Trophoblast cell (in vitro differentiated cells and primary cell): ENCODE data around the gene PRG2.

ENCODE experiments used
- DNase-seq, 2 donors: peaks; one replicate each; pipeline ENCODE4 v3.0.0-alpha.2; 2016
- H2AFZ ChIP-seq: 2 replicates; pipeline ENCODE4 v1.6.1; 2013; ENCODE audit warnings: low read length, moderate library complexity, mild to moderate bottlenecking; ENCODE audit not compliant: insufficient read depth, poor library complexity
- H2AK5ac ChIP-seq: 2 replicates; pipeline ENCODE4 v1.6.1; 2013; ENCODE audit warnings: mild to moderate bottlenecking, low read length
- H2BK120ac ChIP-seq: 2 replicates; pipeline ENCODE4 v1.6.1; 2013; ENCODE audit warnings: low read length, mild to moderate bottlenecking, moderate library complexity; ENCODE audit not compliant: insufficient read depth, poor library complexity
- H2BK12ac ChIP-seq: 2 replicates; pipeline ENCODE4 v1.6.1; 2013; ENCODE audit warnings: mild to moderate bottlenecking, low read length, moderate library complexity
- H2BK5ac ChIP-seq: 2 replicates; pipeline ENCODE4 v1.6.1; 2013; ENCODE audit warnings: low read length, low read depth, moderate library complexity, mild to moderate bottlenecking; ENCODE audit not compliant: poor library complexity
- H3K14ac ChIP-seq: 2 replicates; pipeline ENCODE4 v1.6.1; 2013; ENCODE audit warnings: mild to moderate bottlenecking, low read length
- H3K18ac ChIP-seq: 2 replicates; pipeline ENCODE4 v1.6.1; 2013; ENCODE audit warnings: mild to moderate bottlenecking, low read length
- H3K23ac ChIP-seq: 2 replicates; pipeline ENCODE4 v1.6.1; 2013; ENCODE audit warnings: low read length
- H3K27ac ChIP-seq: 2 replicates; pipeline ENCODE4 v1.5.1; 2013; ENCODE audit warnings: low read depth, mild to moderate bottlenecking, inconsistent platforms, low read length, moderate library complexity
- H3K27me3 ChIP-seq: 2 replicates; pipeline ENCODE4 v1.6.1; 2013; ENCODE audit warnings: inconsistent platforms, mild to moderate bottlenecking, low read length, moderate library complexity; ENCODE audit not compliant: insufficient read depth
- H3K36me3 ChIP-seq, 2 experiments: 1 replicate in 1 of 2; 2 replicates in 1 of 2; pipeline ENCODE4 v1.6.1; 2013; ENCODE audit warnings: low read length in 2 of 2, mild to moderate bottlenecking in 2 of 2, moderate library complexity in 1 of 2; ENCODE audit not compliant: insufficient read depth in 2 of 2, control insufficient read depth in 1 of 2
- H3K4ac ChIP-seq: 2 replicates; pipeline ENCODE4 v1.6.1; 2013; ENCODE audit warnings: low read depth, mild to moderate bottlenecking, low read length, moderate library complexity
- H3K4me1 ChIP-seq, 2 experiments: 1 replicate in 1 of 2; 2 replicates in 1 of 2; pipeline ENCODE4 v1.6.1; 2013; ENCODE audit warnings: low read length in 2 of 2, mild to moderate bottlenecking in 2 of 2, moderate library complexity in 1 of 2; ENCODE audit not compliant: insufficient read depth in 2 of 2, control insufficient read depth in 1 of 2
- H3K4me2 ChIP-seq: 2 replicates; pipeline ENCODE4 v1.6.1; 2013; ENCODE audit warnings: inconsistent platforms, mild to moderate bottlenecking, low read length, moderate library complexity
- H3K4me3 ChIP-seq: 2 replicates; pipeline ENCODE4 v1.5.1; 2013; ENCODE audit warnings: mild to moderate bottlenecking, low read depth, low read length, inconsistent platforms
- H3K79me1 ChIP-seq: one replicate; pipeline ENCODE4 v1.6.1; 2013; ENCODE audit warnings: low read length
- H3K79me2 ChIP-seq: 2 replicates; pipeline ENCODE4 v1.6.1; 2013; ENCODE audit warnings: low read length, mild to moderate bottlenecking; ENCODE audit not compliant: control insufficient read depth, insufficient read depth, poor library complexity
- H3K9ac ChIP-seq: 2 replicates; pipeline ENCODE4 v1.6.1; 2013; ENCODE audit warnings: mild to moderate bottlenecking, low read length
- H3K9me3 ChIP-seq: 2 replicates; pipeline ENCODE4 v1.6.1; 2013; ENCODE audit warnings: low read depth, mild to moderate bottlenecking, control low read depth, inconsistent platforms, low read length; ENCODE audit not compliant: insufficient read depth
- H4K12ac ChIP-seq: 2 replicates; pipeline ENCODE4 v1.6.1; 2013; ENCODE audit warnings: low read depth, mild to moderate bottlenecking, low read length, moderate library complexity
- H4K8ac ChIP-seq: 2 replicates; pipeline ENCODE4 v1.6.1; 2013; ENCODE audit warnings: low read depth, mild to moderate bottlenecking, low read length, moderate library complexity
- H4K91ac ChIP-seq: one replicate; pipeline ENCODE4 v1.6.1; 2013; ENCODE audit warnings: low read depth, mild to moderate bottlenecking, low read length, moderate library complexity
- WGBS: extraction: QIAGEN DNeasy Blood & Tissue Kit; methylation state at CpG from one replicate; pipeline ENCODE4 v1.1.7; 2013; ENCODE audit warnings: missing lambda C conversion rate; ENCODE audit not compliant: insufficient read length, insufficient coverage; ENCODE audit errors: extremely low coverage; 5-methylcytosine and 5-hydroxymethylcytosine counted together

PRG2 gene

DNA sequence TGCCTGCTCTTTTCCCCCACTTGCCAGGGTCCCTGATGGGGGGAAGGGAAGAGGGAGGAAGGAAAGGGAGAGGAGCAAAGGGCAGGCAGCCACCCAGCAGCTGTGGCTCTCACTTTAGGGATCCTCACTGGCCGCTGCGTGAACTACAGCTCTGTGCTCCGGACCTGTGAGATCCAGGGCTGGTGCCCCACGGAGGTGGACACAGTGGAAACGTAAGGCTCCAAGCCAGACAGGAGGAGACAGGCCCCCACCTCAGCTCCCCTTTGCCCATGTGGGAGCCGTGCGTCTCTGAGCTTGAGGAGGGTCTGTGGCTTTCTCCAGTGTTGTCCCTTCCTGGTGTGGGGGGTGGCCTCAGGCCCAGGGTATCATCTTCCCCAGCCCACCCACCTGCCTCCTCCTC is 42.4 kb downstream of the PRG2 start:
- Histone ChIP-seq H4K12ac (no peak overlapping the region), H3K27me3 (no peaks in the 10 kb centered on the region), H2BK5ac (no peak overlapping the region), H3K9me3 (no peaks in the 10 kb centered on the region), H3K4me1 (peaks cover 0 to 3% of the 10 kb centered on the region in 2 experiments), H3K36me3 (no peaks in the 10 kb centered on the region), H3K4me3 (no peak overlapping the region), H3K23ac (no peak overlapping the region), H2BK12ac (no peak overlapping the region), H3K14ac (no peak overlapping the region), H4K91ac (no peak overlapping the region), H3K18ac (no peak overlapping the region), H3K9ac (no peak overlapping the region), H3K79me2 (no peaks in the 10 kb centered on the region), H3K4me2 (no peak overlapping the region), H2BK120ac (no peak overlapping the region), H3K27ac (no peak overlapping the region), H4K8ac (no peak overlapping the region), H2AFZ (no peak overlapping the region), H3K4ac (no peak overlapping the region), H3K79me1 (peaks cover 1% of the 10 kb centered on the region), H2AK5ac (no peak overlapping the region)
- DNase-seq, result no peak
- no CpG with 5 or more reads among the region's 7 CpGs for WGBS

- no peak overlapping the region for H3K18ac ChIP-seq
- H3K23ac ChIP-seq, result no peak overlapping the region
- no peak overlapping the region for H3K9ac ChIP-seq
- WGBS, result no CpG with 5 or more reads among the region's 9 CpGs
- H3K9me3 ChIP-seq, result no peaks in the 10 kb centered on the region
- no peak overlapping the region for H3K4me2 ChIP-seq
- no peaks in the 10 kb centered on the region for H3K36me3 ChIP-seq
- DNase-seq, result no peak
- no peak overlapping the region for H2AK5ac ChIP-seq
- H3K27ac ChIP-seq, result no peak overlapping the region
- H4K8ac ChIP-seq, result no peak overlapping the region
- no peak overlapping the region for H2AFZ ChIP-seq
- no peak overlapping the region for H4K12ac ChIP-seq
- H2BK5ac ChIP-seq, result no peak overlapping the region
- peaks cover 1% of the 10 kb centered on the region for H3K79me1 ChIP-seq
- H4K91ac ChIP-seq, result no peak overlapping the region
- no peak overlapping the region for H3K4ac ChIP-seq
- H3K4me1 ChIP-seq, result peaks cover 0 to 3% of the 10 kb centered on the region in 2 experiments
- H3K27me3 ChIP-seq, result no peaks in the 10 kb centered on the region
- H2BK12ac ChIP-seq, result no peak overlapping the region
- no peaks in the 10 kb centered on the region for H3K79me2 ChIP-seq
- H3K14ac ChIP-seq, result no peak overlapping the region
- H2BK120ac ChIP-seq, result no peak overlapping the region
- H3K4me3 ChIP-seq, result no peak overlapping the region
Observed at GRCh38 chr11:57347336-57347735, 43.1 kb downstream of the PRG2 start.

GRCh38 chr11:57345555-57346211 is 44.8 kb downstream of the PRG2 start:
- no peak overlapping the region for H3K4me3 ChIP-seq
- no peak overlapping the region for H2BK12ac ChIP-seq
- no peak overlapping the region for H2AFZ ChIP-seq
- no peaks in the 10 kb centered on the region for H3K79me2 ChIP-seq
- H3K23ac ChIP-seq, result no peak overlapping the region
- no peak overlapping the region for H2BK120ac ChIP-seq
- no peak overlapping the region for H3K9ac ChIP-seq
- no peak overlapping the region for H3K4me2 ChIP-seq
- peaks cover 1% of the 10 kb centered on the region for H3K79me1 ChIP-seq
- H3K27ac ChIP-seq, result no peak overlapping the region
- H3K14ac ChIP-seq, result no peak overlapping the region
- H3K36me3 ChIP-seq, result no peaks in the 10 kb centered on the region
- no peak overlapping the region for H3K4ac ChIP-seq
- no peak overlapping the region for H3K18ac ChIP-seq
- DNase-seq, result peak; percentile 65 to 87
- H4K12ac ChIP-seq, result no peak overlapping the region
- H2AK5ac ChIP-seq, result no peak overlapping the region
- no peaks in the 10 kb centered on the region for H3K27me3 ChIP-seq
- no peaks in the 10 kb centered on the region for H3K9me3 ChIP-seq
- no peak overlapping the region for H4K91ac ChIP-seq
- peaks cover 0 to 3% of the 10 kb centered on the region in 2 experiments for H3K4me1 ChIP-seq
- no peak overlapping the region for H2BK5ac ChIP-seq
- no CpG with 5 or more reads among the region's 11 CpGs for WGBS
- no peak overlapping the region for H4K8ac ChIP-seq

- Histone ChIP-seq H2AFZ (no peak overlapping the region), H3K4me2 (no peak overlapping the region), H3K9me3 (no peaks in the 10 kb centered on the region), H3K27ac (no peak overlapping the region), H3K4ac (no peak overlapping the region), H2BK12ac (peak overlapping the region; percentile 35), H3K4me1 (peaks cover 7 to 9% of the 10 kb centered on the region in 2 experiments), H3K9ac (peak overlapping the region; percentile 17), H3K4me3 (no peak overlapping the region), H2BK5ac (no peak overlapping the region), H3K79me2 (no peaks in the 10 kb centered on the region), H3K36me3 (no peaks in the 10 kb centered on the region), H3K14ac (no peak overlapping the region), H3K18ac (no peak overlapping the region), H3K79me1 (peaks cover 1% of the 10 kb centered on the region), H2AK5ac (no peak overlapping the region), H3K23ac (no peak overlapping the region), H3K27me3 (no peaks in the 10 kb centered on the region), H4K8ac (no peak overlapping the region), H2BK120ac (no peak overlapping the region), H4K91ac (no peak overlapping the region), H4K12ac (no peak overlapping the region)
- DNase-seq, result no peak
- WGBS, result no CpG with 5 or more reads among the region's 10 CpGs
Observed at GRCh38 chr11:57344826-57345225, 45.6 kb downstream of the PRG2 start.
